ENCODE measurements around the gene FBXW11.

- TF ChIP-seq CTCF (IDR thresholded peaks at IDR 0.05 in 8 of 11, conservative IDR thresholded peaks at IDR 0.05 in 3 of 11): no peak
- no peak for TF ChIP-seq POLR2A (IDR thresholded peaks at IDR 0.05)
These were observed 154.2 kb downstream of the FBXW11 start for GRCh38 chr5:171852255-171852681.

Data from spleen (tissue), 7 donors.